NCI-H2107 treated with DMSO at 0.1 percent for 48 hours (cell line): ENCODE measurements around the gene SLC36A1.
"Not testable (repeated sequence)": the region's sequence is repeated elsewhere in the genome, so short reads cannot be mapped to it uniquely, and the experiment has no call there.

ENCODE experiments used
- DNase-seq: peaks from one replicate; lab custom pipeline; 2025; ENCODE audit not compliant: unreplicated experiment; lab: John Stamatoyannopoulos, UW

The SLC36A1 gene

DNA sequence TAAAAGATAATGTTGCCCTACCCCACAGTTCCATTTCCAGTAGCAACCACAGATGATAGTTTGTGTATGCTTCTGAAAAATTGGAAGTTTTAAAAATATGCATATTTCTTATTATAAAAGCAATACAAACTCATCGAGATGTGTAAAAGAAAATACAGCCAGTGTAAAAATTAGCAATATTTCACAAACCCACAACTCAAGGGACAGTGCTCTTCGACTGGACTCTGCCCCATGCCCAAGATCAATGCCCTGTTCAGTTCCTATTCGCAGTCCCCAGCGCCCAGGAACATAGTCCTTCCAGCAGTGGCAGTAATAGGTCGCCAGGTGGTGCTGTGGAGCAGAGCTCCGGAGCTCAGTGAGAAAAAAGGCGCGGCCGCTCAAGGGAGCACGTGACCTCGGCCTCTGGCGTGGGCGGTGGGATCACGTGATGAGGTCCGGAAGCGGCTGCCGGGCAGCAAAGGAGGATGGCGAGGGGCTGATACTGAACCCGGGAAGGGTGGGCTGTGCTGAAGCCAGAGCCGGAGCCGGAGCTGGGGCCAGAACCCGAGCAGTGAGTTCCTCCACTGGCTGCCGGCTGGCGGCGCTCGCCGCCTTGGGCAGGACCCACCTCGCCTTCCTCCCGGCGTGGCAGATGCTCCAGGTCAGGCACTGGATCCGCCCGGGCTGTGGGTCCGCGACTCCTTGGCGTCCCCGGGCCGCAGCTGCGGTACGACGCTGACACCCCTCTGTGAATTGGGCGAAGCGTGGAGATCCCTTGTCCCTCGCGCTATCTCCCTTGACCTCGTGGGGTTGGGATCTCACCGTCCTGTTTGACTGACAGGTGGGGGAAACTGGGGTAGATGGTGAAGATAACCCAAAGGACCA lies at the start of gene SLC36A1:
Gene SLC36A1, plus strand, starts transcription at position 430 of the 864 bp plus-strand sequence. CDS start 11,190 bp downstream, outside the sequence.
- peak; percentile 48 for DNase-seq

DNA sequence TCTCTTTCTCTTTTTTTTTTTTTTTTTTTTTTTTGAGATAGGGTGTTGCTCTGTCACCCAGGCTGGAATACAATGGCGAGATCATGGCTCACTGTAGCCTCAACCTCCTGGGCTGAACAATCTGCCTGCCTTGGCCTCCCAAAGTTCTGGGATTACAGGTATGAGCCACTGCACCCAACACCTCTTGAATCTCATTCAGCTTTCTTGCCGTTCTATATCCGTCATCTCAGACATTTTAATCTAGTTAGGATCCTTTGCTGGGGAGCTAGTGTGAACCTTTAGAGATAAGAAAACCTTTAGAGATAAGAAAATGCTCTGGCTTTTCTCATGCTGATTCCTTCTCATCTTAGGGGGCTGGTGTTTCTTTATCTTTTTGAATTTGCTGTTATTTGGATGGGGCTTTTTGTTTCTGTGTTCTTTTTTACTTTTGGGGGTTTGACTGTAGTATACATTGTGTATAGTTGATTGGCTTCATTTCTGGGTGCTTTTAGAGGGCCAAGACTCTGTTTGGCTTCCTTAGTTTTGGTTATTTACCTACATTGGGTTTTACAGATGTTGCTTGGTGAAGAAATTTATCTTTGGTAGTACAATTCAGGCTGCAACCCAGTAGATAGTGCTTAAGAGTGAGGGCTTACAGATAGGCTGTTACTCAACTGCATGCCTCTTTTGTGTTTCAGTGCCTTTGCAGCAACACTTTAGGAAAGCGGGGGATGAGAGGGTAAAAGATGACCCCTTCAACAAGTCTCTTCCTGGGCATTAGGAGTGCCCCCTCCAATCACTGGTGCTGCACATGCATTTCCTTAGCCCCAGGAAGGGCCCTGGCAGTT lies 41.9 kb upstream of the SLC36A1 start:
- no peak for DNase-seq

DNA sequence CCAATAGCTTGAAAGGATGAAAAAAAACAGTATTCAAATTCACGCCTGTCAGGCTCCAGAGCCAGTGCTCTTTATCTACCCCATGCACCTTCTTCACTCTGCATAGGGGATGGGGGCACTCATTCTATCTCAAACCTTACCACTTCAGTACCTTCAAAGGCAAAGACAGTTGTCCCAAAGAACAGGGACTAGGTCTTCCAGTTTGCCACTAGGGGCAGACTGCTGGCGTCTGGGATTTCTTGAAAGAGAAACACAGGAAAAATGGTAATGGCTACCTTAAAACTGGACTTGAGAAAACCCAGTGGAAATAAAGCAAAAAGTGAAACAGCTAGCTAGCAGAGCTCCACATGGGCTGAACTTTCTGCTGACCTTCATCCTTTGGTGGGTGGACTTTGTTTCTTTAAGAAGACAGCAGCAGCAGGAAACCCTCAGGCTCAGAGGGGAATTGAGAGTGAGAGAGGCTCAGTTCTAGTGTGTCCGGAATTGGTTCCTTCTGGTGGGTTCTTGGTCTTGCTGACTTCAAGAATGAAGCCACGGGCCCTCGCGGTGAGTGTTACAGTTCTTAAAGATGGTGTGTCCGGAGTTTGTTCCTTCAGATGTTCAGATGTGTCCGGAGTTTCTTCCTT lies 41.0 kb upstream of the SLC36A1 start:
- no peak for DNase-seq

DNA sequence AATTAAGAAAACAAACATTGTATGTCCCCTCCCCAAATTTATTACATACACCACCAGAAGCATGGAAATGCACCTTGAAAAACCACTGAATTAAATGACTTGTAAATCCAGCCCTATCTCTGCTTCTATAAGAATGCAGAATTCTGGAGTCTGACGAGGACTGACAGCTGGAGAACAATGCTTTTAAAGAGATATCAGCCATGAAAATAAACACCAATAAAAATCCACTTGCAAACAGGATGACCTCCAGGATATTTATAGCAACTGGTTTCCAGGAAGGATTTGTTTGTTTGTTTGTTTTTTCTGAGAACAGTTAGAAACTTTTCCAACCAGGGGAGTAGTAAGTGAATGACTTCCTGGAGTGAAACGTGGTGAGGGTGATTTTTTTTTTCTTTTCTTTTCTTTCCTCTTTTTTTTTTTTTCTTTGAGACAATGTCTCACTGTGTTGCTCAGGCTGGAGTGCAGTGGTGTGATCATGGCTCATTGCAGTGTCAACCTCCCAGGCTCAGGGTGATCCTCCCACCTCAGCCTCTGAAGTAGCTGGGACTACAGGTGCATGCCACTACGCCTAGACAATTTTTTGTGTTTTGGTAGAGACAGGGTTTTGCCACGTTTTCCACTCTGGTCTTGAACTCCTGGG lies 38.7 kb upstream of the SLC36A1 start:
- no peak for DNase-seq

DNA sequence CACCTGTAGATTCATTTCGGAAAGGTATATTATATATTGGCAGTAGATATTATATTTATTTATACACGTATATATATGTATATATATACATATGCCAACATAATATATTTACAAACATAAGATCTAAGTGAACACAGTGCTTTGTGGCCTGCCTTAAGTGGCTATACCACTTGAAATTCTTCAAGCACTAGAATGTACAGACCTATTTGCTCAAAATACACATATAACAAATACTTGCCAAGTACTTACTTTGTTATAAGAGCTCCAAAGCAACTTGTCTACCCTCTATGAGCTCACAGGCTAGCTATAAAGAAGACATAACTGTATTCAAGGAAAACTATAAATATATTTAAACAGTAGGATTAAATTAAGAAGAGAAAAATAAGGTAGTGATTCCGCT lies 33.6 kb upstream of the SLC36A1 start:
- no peak for DNase-seq

DNA sequence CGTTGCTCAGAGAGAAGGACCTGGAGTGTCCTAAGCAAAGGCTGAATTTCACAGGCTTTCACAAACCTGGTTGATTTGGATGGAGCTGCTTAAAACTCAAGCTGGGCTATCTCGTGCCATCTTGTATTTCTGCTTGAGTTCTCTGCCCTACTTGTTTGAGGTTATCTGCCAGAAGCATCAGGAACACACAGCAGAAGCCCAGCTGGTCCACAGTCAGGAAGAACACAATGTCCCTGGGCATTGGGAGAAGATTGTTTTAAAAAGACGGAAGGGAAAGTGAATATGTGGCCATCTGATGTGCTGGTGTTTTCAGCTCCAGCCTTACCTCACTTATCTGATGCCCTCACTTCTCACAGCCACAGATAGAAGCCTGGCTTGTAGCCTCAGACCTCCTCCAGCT lies 32.9 kb upstream of the SLC36A1 start:
- no peak for DNase-seq

DNA sequence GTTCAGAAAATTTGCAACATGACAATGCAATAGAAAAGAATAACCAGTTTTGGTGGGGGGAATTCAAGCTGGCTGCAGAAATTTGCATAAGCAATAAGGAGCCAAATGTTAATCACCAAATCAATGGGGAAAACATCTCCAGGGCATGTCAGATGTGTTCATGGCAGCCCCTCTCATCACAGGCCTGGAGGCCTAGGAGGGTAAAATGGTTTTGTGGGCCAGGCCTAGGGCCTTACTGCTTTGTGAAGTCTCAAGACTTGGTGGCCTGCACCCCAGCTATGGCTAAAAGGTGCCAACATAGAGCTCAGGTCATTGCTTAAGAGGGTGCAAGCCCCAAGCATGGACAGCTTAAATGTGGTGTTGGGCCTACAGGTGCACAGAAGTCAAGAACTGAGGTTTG lies 29.7 kb upstream of the SLC36A1 start:
- no peak for DNase-seq

DNA sequence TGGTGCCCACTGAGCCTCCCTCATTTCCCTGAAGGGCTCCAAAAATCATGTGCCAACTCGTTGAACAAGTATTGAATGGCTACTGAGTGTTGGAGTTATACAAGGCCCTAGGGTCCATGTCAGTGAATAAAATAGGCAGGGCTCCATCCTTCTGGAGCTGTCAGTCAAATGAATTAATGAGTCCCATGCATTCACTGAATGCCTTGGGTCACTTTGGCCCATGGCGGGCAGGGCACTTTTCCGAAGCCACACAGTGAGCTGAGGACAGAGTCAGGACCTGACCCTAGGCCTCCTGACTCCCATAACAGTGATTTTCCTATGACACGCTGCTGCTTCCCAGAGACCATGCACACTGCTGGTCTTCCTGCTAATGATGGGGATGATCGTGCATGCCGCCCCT lies 27.3 kb upstream of the SLC36A1 start:
- DNase-seq, result no peak

DNA sequence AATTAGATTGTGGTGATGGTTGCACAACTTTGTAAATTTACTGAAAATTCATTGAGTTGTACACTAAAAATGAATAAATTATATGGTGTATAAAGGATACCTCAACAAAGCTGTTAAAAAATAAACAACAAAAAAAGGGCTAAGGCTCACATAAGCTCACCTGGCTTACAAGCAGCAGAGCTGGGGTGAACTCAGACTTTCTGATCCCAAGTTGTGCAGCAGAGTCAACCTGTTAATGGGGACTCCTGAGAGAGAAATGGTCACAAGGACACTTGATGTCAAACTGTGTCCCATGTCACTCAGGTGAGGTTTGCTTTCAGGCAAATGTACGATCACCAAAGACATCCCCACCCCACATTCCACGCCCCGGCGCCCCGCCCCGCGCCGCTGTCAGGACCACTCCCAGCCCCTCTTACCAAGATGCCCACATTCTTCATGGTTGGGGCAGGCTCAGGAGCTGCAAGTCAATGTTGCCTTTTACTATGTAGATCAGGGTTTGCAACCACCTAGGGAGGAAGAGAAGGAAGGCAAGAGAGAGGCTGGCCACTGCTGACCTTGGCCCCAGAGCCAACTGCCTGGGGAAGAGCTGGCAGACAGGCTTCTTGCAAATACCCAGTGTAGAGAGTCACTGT lies 22.4 kb upstream of the SLC36A1 start:
- DNase-seq, result no peak

DNA sequence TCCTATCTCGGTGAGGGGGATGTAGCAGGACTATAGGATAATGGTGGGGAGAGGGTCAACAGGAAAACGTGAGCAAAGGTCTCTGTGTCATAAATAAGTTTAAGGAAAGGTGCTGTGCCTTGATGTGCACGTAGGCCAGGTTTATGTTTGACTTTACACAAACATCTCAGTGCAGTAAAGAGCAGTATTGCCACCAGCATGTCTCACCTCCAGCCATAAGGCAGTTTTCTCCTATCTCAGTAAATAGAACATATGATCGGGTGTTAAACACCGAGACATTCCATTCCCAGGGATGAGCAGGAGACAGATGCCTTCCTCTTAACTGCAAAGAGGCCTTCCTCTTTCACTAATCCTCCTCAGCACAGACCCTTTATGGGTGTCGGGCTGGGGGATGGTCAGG lies 21.1 kb upstream of the SLC36A1 start:
- DNase-seq, result not testable (repeated sequence)

DNA sequence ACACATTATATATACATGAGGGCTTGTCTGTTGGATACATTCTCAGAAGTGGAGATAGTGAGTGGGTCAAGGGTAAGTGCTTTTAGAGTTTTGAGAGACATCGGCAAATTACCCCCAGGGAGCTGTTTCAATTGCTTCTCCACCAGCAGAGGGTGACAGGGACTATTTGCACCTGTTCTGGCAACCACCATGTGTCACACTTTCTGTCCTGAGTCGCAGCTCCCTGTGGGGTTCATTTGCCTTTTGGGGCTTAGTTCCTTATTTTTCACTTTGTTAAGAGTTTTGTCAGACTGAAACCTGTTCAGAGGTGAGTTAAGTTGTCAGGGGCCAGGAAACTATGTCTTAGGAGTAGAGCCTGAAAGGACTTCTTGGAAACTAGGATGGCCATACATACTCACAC lies 20.1 kb upstream of the SLC36A1 start:
- no peak for DNase-seq

DNA sequence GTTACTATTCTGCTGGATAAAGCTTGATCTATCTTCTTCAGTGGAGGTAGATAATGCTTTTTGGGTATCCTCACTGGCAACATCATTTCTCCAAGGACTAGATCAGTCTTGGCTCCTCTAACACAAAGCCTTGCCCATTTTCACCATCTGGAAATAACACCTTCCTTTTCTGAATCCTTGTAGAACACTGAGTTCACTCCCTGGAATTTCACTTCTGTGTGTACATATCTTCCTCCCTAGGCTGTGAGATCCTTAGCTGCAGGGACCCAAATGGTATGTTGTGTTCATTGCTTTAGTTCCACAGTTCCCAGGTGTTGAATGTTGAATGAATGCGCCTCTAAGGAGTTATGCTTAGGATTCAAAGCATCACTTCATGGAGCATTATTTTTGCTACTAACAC lies 16.7 kb upstream of the SLC36A1 start:
- DNase-seq, result no peak

DNA sequence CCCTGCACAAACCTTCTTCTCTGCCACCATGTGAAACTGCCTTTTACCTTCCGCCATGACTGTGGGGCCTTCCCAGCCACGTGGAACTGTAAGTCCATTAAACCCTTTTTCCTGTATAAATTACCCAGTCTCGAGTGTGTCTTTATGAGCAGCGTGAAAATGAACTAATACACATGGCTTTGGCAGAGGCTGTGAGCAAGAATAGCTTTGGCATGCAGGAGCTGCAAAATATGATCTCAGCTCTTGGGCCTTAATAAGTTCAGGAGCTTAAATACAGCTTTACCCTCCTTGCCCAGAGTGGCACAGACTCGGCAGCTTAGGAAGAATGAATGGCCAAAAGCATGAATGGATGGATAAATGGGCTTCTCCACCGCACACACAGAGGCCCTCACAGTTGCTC lies 15.7 kb upstream of the SLC36A1 start:
- DNase-seq, result no peak

DNA sequence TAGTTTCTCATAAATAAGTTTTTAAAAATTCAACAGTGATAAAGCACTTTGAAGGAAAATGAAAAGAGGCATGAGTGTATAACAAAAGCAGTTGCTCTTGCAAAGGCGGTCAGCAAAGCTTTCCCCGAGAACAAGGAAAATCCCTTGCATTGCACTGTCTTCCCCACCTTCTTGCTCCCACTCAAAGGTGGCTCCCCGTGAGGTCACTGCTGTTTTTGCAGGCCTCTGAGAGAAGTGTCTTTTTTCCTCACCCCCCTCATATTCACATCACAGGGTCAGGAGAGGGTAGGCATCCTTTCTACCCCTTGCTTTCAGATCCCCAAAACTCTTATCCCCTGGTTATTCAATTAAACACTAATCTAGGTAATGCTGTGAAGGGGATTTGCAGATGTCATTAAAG lies 15.2 kb upstream of the SLC36A1 start:
- no peak for DNase-seq

DNA sequence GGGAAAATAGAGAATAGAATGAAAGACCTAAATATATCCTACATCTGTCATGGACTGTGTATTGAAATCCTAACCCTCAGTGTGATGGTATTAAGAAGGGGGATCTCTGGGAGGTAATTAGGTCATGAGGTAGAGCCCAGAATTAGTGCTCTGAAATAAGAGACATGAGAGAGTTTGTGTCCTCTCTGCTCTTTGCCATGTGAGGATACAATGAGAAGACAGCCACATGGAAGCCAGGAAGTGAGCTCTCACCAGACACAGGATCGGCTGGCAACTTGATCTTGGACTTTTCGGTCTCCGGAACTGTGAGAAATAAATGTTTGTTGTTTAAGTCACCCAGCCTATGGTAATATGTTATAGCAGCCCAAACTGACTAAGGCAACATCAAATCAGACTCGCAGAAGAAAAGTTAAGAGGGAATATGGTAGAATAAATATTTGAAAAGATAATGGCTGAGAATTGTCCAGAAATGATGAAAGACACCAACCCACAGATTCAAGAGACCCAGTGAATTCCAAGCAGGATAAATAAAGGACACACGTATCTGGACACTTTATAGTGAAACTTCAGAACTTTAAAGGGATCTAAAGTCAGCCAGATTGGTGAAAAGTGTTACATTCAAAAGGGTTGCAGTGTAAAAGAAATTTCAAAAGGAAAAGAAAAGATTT lies 12.7 kb upstream of the SLC36A1 start:
- no peak for DNase-seq

DNA sequence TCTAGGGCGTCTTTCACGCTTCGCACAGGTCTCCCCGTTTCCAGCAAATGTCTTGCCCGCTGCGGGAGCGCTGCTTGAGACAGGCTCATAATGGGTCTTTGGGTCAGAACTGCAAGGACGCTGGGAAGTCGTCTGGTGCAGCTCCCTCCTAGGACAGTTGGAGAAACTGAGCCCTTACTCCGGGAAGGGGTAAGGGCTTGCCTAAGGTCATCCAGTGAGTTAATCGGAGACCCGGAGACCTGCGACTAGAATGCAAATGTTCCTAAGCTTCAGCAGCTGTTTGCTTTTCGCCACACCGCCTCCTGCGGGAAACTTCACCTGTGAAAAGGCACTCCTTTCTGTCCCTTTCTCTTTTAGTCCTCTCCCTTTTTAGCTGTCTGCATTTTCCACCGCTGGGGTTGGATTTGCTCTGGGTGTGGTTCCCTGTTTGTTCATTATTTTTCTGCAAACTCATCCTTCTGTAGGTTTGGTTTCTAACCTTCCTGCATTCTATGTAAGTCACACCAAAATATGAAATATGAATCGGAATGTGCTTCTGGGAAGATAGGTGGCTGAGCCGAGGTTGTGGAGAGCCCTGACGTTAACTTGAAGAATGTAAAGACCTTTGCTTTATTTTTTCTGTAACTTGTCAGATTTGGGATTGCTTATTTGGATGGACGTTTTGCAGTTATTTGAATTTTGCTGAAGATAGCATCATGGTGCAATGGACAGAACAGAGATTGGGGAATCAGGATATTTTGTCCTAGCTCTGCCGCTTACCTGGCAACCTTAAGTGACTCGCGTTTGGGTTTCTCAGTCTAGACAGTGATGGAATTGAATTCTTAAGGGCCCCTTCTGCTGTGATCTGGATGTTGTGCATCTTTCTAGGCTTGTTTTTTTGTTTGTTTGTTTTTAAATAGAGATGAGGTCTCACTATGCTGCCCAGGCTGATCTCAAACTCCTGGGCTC lies 909 bp downstream of the SLC36A1 start:
- DNase-seq, result peak; percentile 24

DNA sequence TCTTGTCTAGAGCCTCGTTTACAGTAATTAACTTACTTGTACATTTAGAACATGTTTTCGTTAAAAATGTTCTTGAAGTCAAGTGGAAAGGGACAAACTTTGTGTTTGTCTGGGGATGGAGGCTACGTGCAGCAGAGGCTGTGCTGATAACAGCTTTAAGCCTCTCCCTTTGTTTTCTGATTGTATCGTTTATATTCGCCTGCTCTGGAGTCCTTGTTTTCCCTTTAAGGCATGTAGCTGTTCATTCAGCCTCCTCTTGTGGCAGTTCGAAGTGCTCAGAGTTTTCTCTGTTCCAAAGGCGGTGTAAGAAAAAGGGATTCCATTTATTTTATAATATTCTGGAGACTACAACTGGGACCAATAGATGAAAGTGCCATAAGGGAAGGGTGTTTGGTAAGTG lies 1.9 kb downstream of the SLC36A1 start:
- DNase-seq, result no peak

DNA sequence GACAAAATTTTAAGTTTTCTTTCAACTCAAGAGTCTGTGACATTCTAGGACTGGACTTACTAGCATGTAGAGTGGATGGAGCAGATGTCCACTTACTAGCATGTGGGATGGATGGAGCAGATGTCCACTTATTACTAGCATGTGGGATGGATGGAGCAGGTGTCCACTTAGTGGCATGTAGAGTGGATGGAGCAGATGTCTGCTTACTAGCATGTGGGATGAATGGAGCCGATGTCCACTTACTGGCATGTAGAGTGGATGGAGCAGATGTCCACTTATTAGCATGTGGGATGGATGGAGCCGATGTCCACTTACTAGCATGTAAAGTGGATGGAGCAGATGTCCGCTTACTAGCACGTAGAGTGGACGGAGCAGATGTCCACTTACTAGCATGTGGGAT lies 2.4 kb downstream of the SLC36A1 start:
- DNase-seq, result no peak

DNA sequence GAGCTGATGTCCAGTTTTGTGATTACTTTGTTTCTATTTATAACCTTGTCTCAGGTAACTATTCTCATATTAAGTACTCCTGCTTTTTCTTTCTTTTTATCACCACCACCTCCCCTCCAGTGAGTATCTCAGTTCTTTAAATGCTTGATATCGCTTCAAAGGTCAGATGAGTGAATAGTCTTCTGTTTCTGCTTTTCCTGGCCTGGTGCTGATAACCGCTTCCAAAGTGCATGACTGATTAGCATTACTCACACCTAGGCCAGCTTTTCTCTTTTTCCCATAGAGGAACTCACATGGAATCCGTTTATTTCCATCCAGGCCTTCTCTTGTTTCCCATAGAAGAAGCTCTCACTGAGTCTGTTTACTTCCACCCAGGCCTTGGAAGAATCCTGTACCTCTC lies 3.2 kb downstream of the SLC36A1 start:
- DNase-seq, result no peak
